Measurements from ENCODE around the gene KRTAP4-11.

DNA sequence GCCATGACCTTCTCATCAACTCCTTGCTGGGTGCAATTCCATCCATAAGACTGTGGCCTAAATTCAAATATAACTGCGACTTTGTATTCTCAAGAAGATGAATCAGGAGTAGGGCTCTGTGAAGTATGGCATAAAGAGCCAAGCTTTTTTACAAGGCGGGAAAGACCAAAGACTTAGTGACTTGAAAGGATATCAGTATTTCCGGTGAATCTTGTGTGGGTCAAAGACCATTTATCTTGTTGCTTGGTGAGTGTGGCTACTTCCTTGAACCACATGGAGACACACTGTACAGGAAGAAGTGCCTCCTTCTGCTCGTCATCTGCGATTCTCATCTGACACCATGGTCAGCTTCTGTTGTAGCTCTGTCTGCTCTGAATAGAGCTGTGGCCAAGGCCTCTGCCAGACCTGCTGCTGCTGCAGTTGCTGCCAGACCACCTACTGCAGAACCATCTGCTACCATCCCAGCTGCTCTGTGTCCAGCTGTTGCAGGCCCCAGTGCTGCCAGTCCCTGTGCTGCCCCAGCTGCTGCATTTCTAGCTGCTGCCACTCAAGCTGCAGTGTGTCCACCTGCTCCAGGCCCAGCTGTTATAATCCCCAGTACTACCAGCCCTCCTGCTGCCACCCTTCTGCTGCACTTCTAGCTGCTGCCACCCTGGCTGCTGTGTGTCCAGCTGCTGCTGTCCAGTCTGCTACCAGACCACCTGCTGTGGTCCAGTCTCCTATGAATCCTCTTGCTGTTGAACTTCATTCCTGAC lies 46.4 kb downstream of the KRTAP4-11 start:
- TF ChIP-seq, protein P1, sequence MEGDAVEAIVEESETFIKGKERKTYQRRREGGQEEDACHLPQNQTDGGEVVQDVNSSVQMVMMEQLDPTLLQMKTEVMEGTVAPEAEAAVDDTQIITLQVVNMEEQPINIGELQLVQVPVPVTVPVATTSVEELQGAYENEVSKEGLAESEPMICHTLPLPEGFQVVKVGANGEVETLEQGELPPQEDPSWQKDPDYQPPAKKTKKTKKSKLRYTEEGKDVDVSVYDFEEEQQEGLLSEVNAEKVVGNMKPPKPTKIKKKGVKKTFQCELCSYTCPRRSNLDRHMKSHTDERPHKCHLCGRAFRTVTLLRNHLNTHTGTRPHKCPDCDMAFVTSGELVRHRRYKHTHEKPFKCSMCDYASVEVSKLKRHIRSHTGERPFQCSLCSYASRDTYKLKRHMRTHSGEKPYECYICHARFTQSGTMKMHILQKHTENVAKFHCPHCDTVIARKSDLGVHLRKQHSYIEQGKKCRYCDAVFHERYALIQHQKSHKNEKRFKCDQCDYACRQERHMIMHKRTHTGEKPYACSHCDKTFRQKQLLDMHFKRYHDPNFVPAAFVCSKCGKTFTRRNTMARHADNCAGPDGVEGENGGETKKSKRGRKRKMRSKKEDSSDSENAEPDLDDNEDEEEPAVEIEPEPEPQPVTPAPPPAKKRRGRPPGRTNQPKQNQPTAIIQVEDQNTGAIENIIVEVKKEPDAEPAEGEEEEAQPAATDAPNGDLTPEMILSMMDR (IDR thresholded peaks at IDR 0.05), result no peak
- no peak for TF ChIP-seq POLR2A (IDR thresholded peaks at IDR 0.05)
